HEK293T (cell line): ENCODE measurements around the gene ZNF280A.

Experiments used
- FOXA1 ChIP-seq: fragments of 450-650 bp; IDR thresholded peaks from 2 replicates; pipeline ENCODE4 v1.6.1; 2016; ENCODE audit warnings: mild to moderate bottlenecking
- HDGF ChIP-seq: fragments of 450-650 bp; IDR thresholded peaks from 2 replicates; pipeline ENCODE4 v1.6.1; 2017; ENCODE audit warnings: antibody characterized with exemption, borderline replicate concordance
- SUZ12 ChIP-seq: fragments of 450-650 bp; IDR thresholded peaks from 2 replicates; pipeline ENCODE4 v1.6.1; 2016; ENCODE audit warnings: mild to moderate bottlenecking

GRCh38 chr22:22506736-22507135 is 13.3 kb downstream of the ZNF280A start:
- no peak for TF ChIP-seq SUZ12
- TF ChIP-seq HDGF = no peak
- no peak for TF ChIP-seq FOXA1
